Gastrocnemius medialis (tissue), 4 donors: Measurements from ENCODE around the gene ACTN3.
A peak's percentile ranks its signal among the peaks of the same experiment; 100 is the strongest.

ENCODE experiments used
- CTCF ChIP-seq, 5 experiments: fragments of 450-650 bp in 3 of 5; fragments of 200-600 bp in 2 of 5; sonication (generic) in 2 of 5; IDR thresholded peaks in 4 of 5; conservative IDR thresholded peaks in 1 of 5; 1 replicate in 4 of 5; 2 replicates in 1 of 5; pipeline ENCODE4 v1.5.1; 2016 to 2019; ENCODE audit warnings: antibody characterized with exemption in 5 of 5, mild to moderate bottlenecking in 3 of 5, moderate library complexity in 3 of 5
- POLR2A ChIP-seq, 2 donors: fragments of 450-650 bp; IDR thresholded peaks; one replicate each; pipeline ENCODE4 v1.6.1; 2017; ENCODE audit warnings: antibody characterized with exemption in 2 of 2, mild to moderate bottlenecking in 2 of 2, moderate library complexity in 2 of 2

- TF ChIP-seq CTCF (IDR thresholded peaks at IDR 0.05 in 4 of 5, conservative IDR thresholded peaks at IDR 0.05 in 1 of 5) (no peak), POLR2A (IDR thresholded peaks at IDR 0.05) (peak in 1 of 2 donors; percentile 23)
Measured at GRCh38 chr11:66593303-66593635, 46.6 kb downstream of the ACTN3 start.
